PC-3 (cell line): ENCODE data around the gene ARV1. TPM values are rescaled to one million over a fixed set of nuclear protein-coding genes. Genes with fewer than 3 reads are reported as not detected.
"Not testable (repeated sequence)": the region's sequence is repeated elsewhere in the genome, so short reads cannot be mapped to it uniquely, and the experiment has no call there.

Source experiments
- ATAC-seq: fragments of 200-7000 bp; cut with Tn5 transposase; 2 replicates; pipeline ENCODE4 v1.9.1; 2020; ENCODE audit warnings: mild to moderate bottlenecking, moderate library complexity
- BruUV-seq: library from RNA; stranded (reverse); fragments of 400-500 nt; replicated peaks from 2 replicates; lab custom pipeline; 2021; lab: Mats Ljungman, UMichigan
- CTCF ChIA-PET: fragments of 300-600 bp; sonication (Branson Sonifier 250); formaldehyde crosslinking; loops from one replicate; lab custom pipeline; 2022; ENCODE audit warnings: antibody characterized with exemption; lab: Charles Lee
- POLR2A ChIA-PET: fragments of 300-600 bp; sonication (Branson Sonifier 250); formaldehyde crosslinking; loops from one replicate; lab custom pipeline; 2022; ENCODE audit warnings: antibody characterized with exemption; ENCODE audit not compliant: unreplicated experiment; lab: Charles Lee
- DNase-seq: peaks from one replicate; pipeline ENCODE4 v3.0.0-alpha.2; 2015
- H2AFZ ChIP-seq: fragments of 300-600 bp; sonication (generic); 2 replicates; pipeline ENCODE4 v1.6.0; 2016; ENCODE audit warnings: antibody characterized with exemption, low read length
- H3F3A ChIP-seq: fragments of 300-600 bp; sonication (generic); one replicate; pipeline ENCODE4 v1.6.0; 2017; ENCODE audit warnings: antibody characterized with exemption, low read length, control low read depth, mild to moderate bottlenecking; ENCODE audit not compliant: unreplicated experiment
- H3K27ac ChIP-seq: fragments of 300-600 bp; sonication (generic); 2 replicates; pipeline ENCODE4 v1.5.1; 2016; ENCODE audit warnings: mild to moderate bottlenecking, low read length
- H3K27me3 ChIP-seq: fragments of 300-600 bp; sonication (generic); 2 replicates; pipeline ENCODE4 v1.6.1; 2016; ENCODE audit warnings: low read length, mixed read lengths
- H3K36me3 ChIP-seq: fragments of 300-600 bp; sonication (generic); 2 replicates; pipeline ENCODE4 v1.6.1; 2016; ENCODE audit warnings: low read depth, mixed run types, low read length, mixed read lengths
- H3K4me1 ChIP-seq: fragments of 300-600 bp; sonication (generic); 2 replicates; pipeline ENCODE4 v1.5.1; 2016; ENCODE audit warnings: low read length; ENCODE audit not compliant: insufficient read depth
- H3K4me2 ChIP-seq: fragments of 300-600 bp; sonication (generic); 2 replicates; pipeline ENCODE4 v1.6.0; 2016; ENCODE audit warnings: low read length
- H3K4me3 ChIP-seq: fragments of 300-600 bp; sonication (generic); 2 replicates; pipeline ENCODE4 v1.5.1; 2016; ENCODE audit warnings: mild to moderate bottlenecking, low read length, mixed read lengths
- H3K79me2 ChIP-seq: fragments of 300-600 bp; sonication (generic); 2 replicates; pipeline ENCODE4 v1.6.1; 2017; ENCODE audit warnings: low read length, mixed read lengths
- H3K9ac ChIP-seq: fragments of 300-600 bp; sonication (generic); 2 replicates; pipeline ENCODE4 v1.6.0; 2016; ENCODE audit warnings: mild to moderate bottlenecking, low read length
- H3K9me2 ChIP-seq: fragments of 300-600 bp; sonication (generic); replicated peaks from 2 replicates; pipeline ENCODE4 v1.6.1; 2016; ENCODE audit warnings: mixed run types, low read length, mixed read lengths
- H3K9me3 ChIP-seq: fragments of 300-600 bp; sonication (generic); 2 replicates; pipeline ENCODE4 v1.6.1; 2016; ENCODE audit warnings: low read length, mixed read lengths
- H4K20me1 ChIP-seq: fragments of 300-600 bp; sonication (generic); 2 replicates; pipeline ENCODE4 v1.6.1; 2016; ENCODE audit warnings: low read length, mixed read lengths
- CTCF ChIP-seq: fragments of 300-600 bp; sonication (generic); conservative IDR thresholded peaks from 2 replicates; pipeline ENCODE4 v1.5.1; 2017; ENCODE audit warnings: antibody characterized with exemption, low read depth, mild to moderate bottlenecking, low read length
- EZH2 ChIP-seq: fragments of 300-600 bp; sonication (generic); IDR thresholded peaks from one replicate; pipeline ENCODE4 v1.6.1; 2017; ENCODE audit warnings: antibody characterized with exemption, mild to moderate bottlenecking, low read length; ENCODE audit not compliant: unreplicated experiment
- EZH2phosphoT487 ChIP-seq: fragments of 300-600 bp; sonication (generic); IDR thresholded peaks from 2 replicates; pipeline ENCODE4 v1.6.1; 2018; ENCODE audit warnings: mild to moderate bottlenecking, antibody characterized with exemption, low read length, borderline replicate concordance
- intact Hi-C: fragments of 100-400 bp; cut with micrococcal nuclease; formaldehyde crosslinking; loops from 2 replicates; pipeline ENCODE4 v1.9.0; 2023
- total RNA-seq: library from RNA; depleted of rRNA; stranded (reverse); fragments of >200 nt; gene quantifications from 2 replicates; pipeline ENCODE4 v1.2.3, GENCODE V29; 2014

ARV1 gene
- total RNA-seq, 1 experiment from 2014 or later: 30.6 TPM

- Histone ChIP-seq H3K36me3 (peaks cover 17% of the 10 kb centered on the region), H3K4me1 (peaks cover 18% of the 10 kb centered on the region), H3K9me3 (no peaks in the 10 kb centered on the region), H3K27me3 (no peaks in the 10 kb centered on the region), H3K79me2 (peaks cover 76% of the 10 kb centered on the region), H2AFZ (no peak overlapping the region), H3K4me3 (no peak overlapping the region), H3K9me2 (no peaks in the 10 kb centered on the region), H4K20me1 (peaks cover 6% of the 10 kb centered on the region; the same call in 1 of the 2 replicates), H3F3A (no peaks in the 10 kb centered on the region), H3K27ac (no peak overlapping the region), H3K4me2 (no peak overlapping the region), H3K9ac (no peak overlapping the region)
- DNase-seq: no peak
- BruUV-seq: no TSS peak
- intact Hi-C loops: no loop called here
- ChIA-PET CTCF (no interaction called here), POLR2A (no interaction called here)
- TF ChIP-seq EZH2 (no peak), EZH2phosphoT487 (no peak)
- ATAC-seq: no peak
These were observed 4.9 kb downstream of the ARV1 start for GRCh38 chr1:230983811-230984210.

GRCh38 chr1:230984622-230985515, 6.0 kb downstream of the ARV1 start:
- H2AFZ ChIP-seq, H4K20me1 ChIP-seq, BruUV-seq, H3K9ac ChIP-seq, H3K4me3 ChIP-seq, H3K4me2 ChIP-seq, CTCF ChIA-PET, H3K27me3 ChIP-seq, H3K27ac ChIP-seq, DNase-seq, H3K9me2 ChIP-seq, H3F3A ChIP-seq, POLR2A ChIA-PET, H3K9me3 ChIP-seq, intact Hi-C loops, ATAC-seq: not testable (repeated sequence)
- H3K36me3 ChIP-seq: peaks cover 25% of the 10 kb centered on the region
- H3K79me2 ChIP-seq: peaks cover 78% of the 10 kb centered on the region
- H3K4me1 ChIP-seq: peaks cover 16% of the 10 kb centered on the region

GRCh38 chr1:230985711-230986110, 6.8 kb downstream of the ARV1 start:
- no peaks in the 10 kb centered on the region for H3K27me3 ChIP-seq
- peaks cover 73% of the 10 kb centered on the region for H3K79me2 ChIP-seq
- H4K20me1 ChIP-seq: peaks cover 11% of the 10 kb centered on the region; the same call in 1 of the 2 replicates
- DNase-seq (no peak), ATAC-seq (no peak)
- H3K9me2 ChIP-seq: no peaks in the 10 kb centered on the region
- no peaks in the 10 kb centered on the region for H3F3A ChIP-seq
- H3K9ac ChIP-seq: no peak overlapping the region
- H3K27ac ChIP-seq: no peak overlapping the region
- peaks cover 29% of the 10 kb centered on the region for H3K36me3 ChIP-seq
- ChIA-PET CTCF (no interaction called here), POLR2A (no interaction called here)
- no peak overlapping the region for H3K4me3 ChIP-seq
- BruUV-seq: no TSS peak
- TF ChIP-seq CTCF: no peak
- no peak for TF ChIP-seq EZH2
- TF ChIP-seq EZH2phosphoT487: no peak
- no peak overlapping the region for H2AFZ ChIP-seq
- H3K4me2 ChIP-seq: no peak overlapping the region
- H3K4me1 ChIP-seq: peaks cover 11% of the 10 kb centered on the region
- intact Hi-C loops: no loop called here
- no peaks in the 10 kb centered on the region for H3K9me3 ChIP-seq
